ENCODE data around the gene TUBB4B.

The TUBB4B gene

DNA sequence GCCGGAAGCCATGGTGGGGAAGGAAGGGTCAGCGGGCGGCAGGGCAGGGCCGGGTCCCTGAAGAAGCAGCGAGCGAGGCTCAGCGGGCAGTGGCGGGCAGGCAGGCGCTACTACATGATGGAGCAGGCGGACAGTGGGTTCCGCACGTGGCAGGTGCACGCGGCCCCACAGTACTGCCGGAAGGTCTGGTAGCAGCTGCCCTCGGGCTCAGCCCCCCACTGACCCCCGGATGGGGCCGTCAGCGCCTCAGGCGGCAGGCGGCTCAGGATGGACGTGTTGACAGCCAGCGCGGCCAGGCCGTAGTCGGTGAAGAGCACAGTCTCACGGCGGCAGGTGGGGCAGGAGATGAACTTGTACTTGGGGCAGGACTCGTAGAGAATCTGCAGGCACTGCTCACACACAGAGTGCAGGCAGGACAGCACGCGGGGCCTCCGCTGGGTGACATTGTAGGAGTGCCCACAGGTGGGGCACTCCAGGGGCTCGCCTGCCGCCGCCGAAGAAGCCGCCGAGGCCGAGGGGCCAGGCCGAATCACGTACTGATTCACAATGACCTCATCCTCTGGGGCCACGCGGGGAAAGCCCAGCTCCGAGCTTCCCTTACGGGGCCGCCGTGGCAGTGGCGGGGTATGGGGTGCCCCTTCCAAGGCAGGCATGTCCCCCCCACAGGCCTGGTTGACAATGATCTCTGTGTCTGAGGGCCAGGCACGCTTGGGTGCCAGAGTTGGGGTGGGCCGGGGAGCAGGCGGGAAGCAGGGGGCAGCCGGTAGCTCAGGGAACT, 20.6 kb upstream of the TUBB4B start:
- ChIA-PET POLR2A (no interaction called here), CTCF (interaction anchor here (0.7 to 2.6 kb wide), 3 partner anchors 9 to 16 kb away, joined by 3 to 9 read pairs (median 3); no protein-coding TSS in a partner anchor)
- TF ChIP-seq, protein P1, sequence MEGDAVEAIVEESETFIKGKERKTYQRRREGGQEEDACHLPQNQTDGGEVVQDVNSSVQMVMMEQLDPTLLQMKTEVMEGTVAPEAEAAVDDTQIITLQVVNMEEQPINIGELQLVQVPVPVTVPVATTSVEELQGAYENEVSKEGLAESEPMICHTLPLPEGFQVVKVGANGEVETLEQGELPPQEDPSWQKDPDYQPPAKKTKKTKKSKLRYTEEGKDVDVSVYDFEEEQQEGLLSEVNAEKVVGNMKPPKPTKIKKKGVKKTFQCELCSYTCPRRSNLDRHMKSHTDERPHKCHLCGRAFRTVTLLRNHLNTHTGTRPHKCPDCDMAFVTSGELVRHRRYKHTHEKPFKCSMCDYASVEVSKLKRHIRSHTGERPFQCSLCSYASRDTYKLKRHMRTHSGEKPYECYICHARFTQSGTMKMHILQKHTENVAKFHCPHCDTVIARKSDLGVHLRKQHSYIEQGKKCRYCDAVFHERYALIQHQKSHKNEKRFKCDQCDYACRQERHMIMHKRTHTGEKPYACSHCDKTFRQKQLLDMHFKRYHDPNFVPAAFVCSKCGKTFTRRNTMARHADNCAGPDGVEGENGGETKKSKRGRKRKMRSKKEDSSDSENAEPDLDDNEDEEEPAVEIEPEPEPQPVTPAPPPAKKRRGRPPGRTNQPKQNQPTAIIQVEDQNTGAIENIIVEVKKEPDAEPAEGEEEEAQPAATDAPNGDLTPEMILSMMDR (IDR thresholded peaks at IDR 0.05; ENCODE audit: control extremely low read depth, extremely low read depth, low read depth, missing control alignments), result no peak
- no peak for DNase-seq (ENCODE audit: extremely low spot score)

DNA sequence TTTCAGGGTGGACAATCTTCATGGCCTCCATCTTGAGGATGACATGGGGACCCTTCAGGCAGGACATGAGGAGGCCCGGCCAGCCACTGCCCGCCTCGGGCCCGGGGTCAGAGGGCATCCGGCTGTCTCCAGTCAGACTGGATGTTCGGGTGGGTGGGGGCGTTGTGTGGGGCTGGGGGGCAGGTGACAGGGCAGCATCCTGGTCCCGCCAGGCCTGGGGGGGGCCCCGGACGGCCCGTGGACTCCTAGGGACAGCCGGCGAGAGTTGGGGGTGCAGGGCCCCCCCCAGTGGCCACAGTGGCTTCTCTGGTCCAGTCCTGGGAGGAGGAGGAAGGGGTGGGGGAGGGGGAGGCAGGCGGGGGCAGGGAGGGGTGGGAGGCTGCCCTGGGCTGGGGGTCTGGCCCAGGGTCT, 20.0 kb upstream of the TUBB4B start:
- TF ChIP-seq, protein P1 (IDR thresholded peaks at IDR 0.05; ENCODE audit: control extremely low read depth, extremely low read depth, low read depth, missing control alignments), result no peak
- CTCF ChIA-PET, result interaction anchor here (0.7 to 2.6 kb wide), 3 partner anchors 10 to 16 kb away, joined by 3 to 9 read pairs (median 3); no protein-coding TSS in a partner anchor
- no peak for DNase-seq (ENCODE audit: extremely low spot score)
- POLR2A ChIA-PET, result no interaction called here

DNA sequence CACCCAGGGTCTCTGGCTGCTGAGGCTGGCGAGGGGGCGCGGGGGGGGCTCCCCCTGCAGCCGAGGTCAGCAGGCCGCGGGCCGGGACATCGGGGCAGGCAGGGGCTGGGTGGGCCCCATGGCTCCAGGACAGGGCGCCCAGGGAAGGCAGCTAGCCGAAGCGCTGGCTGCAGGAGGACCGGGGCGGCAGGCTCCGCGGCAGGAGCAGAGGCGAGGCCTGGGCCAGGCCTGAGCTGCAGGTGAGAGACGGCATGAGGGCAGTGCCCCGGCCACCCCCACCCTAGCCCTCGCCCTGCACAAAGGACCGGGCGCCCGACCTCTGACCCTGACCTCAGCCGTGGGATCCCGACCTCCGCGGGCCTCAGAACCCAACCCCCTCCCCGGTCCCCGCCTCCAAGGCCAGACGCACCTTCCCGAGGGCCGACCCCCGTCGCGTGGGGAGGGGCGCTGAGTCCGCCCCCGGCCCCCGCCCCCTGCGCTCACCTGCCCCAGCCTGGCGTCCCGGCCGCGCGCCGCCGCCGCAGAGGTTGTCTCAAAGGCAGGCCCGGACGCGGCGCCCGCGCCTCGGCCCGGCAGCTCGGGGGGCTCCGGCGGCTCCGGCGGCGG, 19.5 kb upstream of the TUBB4B start:
- no peak for DNase-seq (ENCODE audit: extremely low spot score)
- ChIA-PET POLR2A (no interaction called here), CTCF (interaction anchor here (1.2 to 6.9 kb wide), 3 partner anchors 16 to 155 kb away, joined by 4 to 92 read pairs (median 12); partner anchors contain the start of genes ANAPC2, SSNA1 and TUBB4B)
- TF ChIP-seq, protein P1 (IDR thresholded peaks at IDR 0.05; ENCODE audit: control extremely low read depth, extremely low read depth, low read depth, missing control alignments), result no peak

DNA sequence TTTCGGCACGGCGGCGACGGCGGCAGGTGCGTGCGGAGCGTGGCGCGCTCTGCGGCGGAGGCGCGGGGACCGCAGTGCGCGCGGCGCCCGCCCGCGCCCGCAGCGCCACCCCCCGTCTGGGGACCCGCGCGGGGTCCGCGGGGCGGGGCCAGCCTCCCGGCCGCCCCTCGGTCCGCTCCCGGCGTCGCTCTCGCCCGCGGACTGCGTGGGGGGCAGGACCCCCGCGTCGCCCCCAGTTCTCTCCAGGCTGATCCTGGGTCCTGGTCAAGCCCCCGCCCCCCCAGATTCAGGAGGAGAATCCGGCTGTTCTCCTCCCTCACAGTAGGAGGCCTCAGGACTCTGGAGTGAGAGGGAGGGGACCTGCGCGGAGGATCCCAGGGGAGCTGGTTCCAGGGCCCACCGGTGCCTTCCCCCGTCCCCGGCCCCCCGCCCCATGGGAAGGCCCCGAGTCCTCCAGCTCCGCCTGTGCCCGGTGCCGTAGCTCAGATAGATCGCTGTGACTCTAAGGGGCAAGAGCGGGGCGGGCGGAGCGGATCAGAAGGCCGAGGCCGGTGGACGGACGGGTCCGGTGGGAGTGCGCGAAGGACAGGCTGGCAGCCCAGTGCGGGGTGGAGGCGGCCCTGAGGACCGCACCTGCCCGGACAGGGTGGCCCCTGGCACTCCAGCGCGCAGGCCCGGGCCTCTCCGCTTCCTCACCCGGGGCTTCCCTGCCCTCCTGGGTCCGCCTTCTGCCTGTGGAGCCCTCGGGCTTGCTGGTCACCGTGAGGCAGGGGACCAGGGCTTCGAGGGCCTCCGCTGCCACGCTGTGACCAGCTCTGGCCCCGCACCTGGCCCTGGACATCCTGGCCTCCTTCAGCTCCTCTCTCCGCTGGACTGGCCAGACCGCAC, 18.7 kb upstream of the TUBB4B start, which contains the start of gene RNF208:
Gene RNF208 (minus strand): TSS at position 51 of the 888 bp plus-strand sequence. CDS start 1,028 bp downstream, outside the sequence.
- TF ChIP-seq, protein P1 (IDR thresholded peaks at IDR 0.05; ENCODE audit: control extremely low read depth, extremely low read depth, low read depth, missing control alignments), result no peak
- DNase-seq (ENCODE audit: extremely low spot score), result no peak
- ChIA-PET CTCF (interaction anchor here (0.9 to 6.9 kb wide), 8 partner anchors 12 to 156 kb away, joined by 3 to 92 read pairs (median 6); partner anchors contain the start of genes ANAPC2, MAN1B1, SSNA1 and TUBB4B), POLR2A (interaction anchor here (0.6 to 2.8 kb wide), 5 partner anchors 14 to 22 kb away, joined by 3 to 24 read pairs (median 4); partner anchors contain the start of genes TPRN and TUBB4B)

DNA sequence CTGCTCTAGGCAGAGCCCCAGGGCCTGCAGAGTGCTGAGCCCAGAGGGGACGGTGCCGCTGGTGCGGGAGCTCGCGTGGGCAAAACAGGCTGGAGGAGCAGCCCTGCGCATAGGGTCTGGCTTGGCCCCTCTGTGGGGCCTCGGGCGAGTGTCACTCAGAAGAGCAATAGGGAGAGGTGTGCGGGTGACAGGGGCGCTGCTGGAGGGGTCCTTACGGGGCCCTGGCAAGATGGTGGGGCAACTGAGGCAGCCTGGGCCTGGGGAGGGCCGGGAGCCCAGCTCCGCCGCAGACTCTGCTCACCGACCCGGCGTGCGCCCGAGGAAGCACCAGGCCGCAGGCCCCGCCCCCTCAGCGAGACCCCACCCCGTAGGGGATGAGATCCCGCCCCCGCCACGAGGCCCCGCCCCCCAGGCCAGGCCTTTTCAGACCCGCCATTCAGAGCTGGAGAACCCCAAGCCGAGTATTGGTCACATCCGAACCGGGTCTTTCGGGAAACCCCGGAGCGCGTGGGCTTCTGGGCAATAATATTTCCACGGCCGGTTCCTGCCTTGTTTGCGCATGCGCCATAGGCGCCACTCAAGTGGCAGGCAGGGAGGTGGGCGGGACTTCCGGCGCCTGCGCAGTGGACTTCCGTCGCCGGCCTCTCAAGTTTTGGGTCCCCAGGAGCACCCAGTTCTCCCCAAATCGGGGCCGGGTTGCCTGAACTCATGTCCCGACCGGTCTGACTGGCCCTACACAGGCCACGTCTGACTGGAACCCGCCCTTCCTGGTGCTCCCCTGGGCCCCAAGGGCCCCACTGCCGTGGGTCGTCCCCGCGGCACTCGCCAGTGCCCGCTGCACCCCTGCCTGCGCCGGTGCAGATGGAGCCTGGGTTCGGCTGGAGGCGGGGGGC, 17.8 kb upstream of the TUBB4B start:
- TF ChIP-seq, protein P1 (IDR thresholded peaks at IDR 0.05; ENCODE audit: control extremely low read depth, extremely low read depth, low read depth, missing control alignments), result no peak
- ChIA-PET CTCF (interaction anchor here (0.9 to 6.9 kb wide), 11 partner anchors 13 to 177 kb away, joined by 3 to 92 read pairs (median 6); partner anchors contain the start of genes ANAPC2, MAN1B1, NPDC1 and SSNA1), POLR2A (interaction anchor here (0.6 to 2.8 kb wide), 8 partner anchors 13 to 73 kb away, joined by 3 to 24 read pairs (median 4); partner anchors contain the start of genes ANAPC2, SSNA1, TPRN and TUBB4B)
- peak; percentile 98 for DNase-seq (ENCODE audit: extremely low spot score)
